Pulmonary artery endothelial cell (primary cell): Measurements from ENCODE around the gene ENTREP1. TPM values are rescaled to one million over a fixed set of nuclear protein-coding genes. Genes with fewer than 3 reads are reported as not detected.

ENCODE experiments used
- total RNA-seq: library from RNA; depleted of rRNA; stranded (reverse); fragments of >200 nt; gene quantifications from 2 replicates; pipeline ENCODE4 v1.2.3, GENCODE V29; 2014

ENTREP1 gene
- total RNA-seq, 1 donor from 2014 or later = 1.5 TPM

Other genes with a start within 250 kb of the ENTREP1 start
- gene TJP2, start 150.9 kb upstream of the ENTREP1 start, total RNA-seq = 243 and 307 TPM in 2 replicates